Stimulated activated CD8-positive, alpha-beta memory T cell treated with anti-CD3 and anti-CD28 coated beads, Interleukin-4, amount 100 ng/mL, for 4 hours (primary cell): ENCODE measurements around the gene TTLL11.

Source experiments
- DNase-seq, 2 donors: peaks; one replicate each; pipeline ENCODE4 v3.0.0-alpha.2; 2020; ENCODE audit warnings: low read depth in 2 of 2, low spot score in 1 of 2

TTLL11 gene

GRCh38 chr9:121818841-121819427, 274.2 kb downstream of the TTLL11 start:
- no peak for DNase-seq

DNA sequence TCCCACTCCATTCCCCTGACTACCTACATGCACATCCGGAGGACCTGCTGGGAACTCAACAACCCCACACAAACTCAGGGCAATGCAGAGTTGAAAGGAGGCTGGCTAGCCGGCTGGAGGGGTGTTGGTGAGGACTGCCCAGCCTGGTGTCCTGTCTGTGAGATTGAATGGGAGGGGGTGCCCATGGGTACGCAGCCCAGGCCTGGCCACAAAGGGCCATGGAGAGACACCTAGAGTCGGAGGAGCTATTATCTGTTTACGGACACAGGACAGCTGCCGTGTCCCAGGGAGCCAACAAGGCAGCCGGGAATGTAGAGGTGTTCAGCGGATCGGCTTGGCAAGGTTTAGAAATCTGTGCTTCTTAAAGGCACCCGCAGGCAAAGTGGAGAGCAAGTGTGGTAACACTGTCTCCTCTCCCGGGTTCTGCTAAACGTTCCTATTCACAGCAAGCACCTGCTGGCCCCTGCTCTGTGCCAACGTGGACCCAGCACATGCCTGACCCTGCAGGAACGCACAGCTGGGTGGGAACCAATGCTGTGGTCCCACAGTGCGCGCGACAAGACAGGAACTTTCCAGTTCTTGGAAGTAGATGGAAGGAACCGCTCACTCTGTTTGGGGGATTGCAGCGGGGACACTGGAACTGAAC, 275.0 kb downstream of the TTLL11 start:
- no peak for DNase-seq

DNA sequence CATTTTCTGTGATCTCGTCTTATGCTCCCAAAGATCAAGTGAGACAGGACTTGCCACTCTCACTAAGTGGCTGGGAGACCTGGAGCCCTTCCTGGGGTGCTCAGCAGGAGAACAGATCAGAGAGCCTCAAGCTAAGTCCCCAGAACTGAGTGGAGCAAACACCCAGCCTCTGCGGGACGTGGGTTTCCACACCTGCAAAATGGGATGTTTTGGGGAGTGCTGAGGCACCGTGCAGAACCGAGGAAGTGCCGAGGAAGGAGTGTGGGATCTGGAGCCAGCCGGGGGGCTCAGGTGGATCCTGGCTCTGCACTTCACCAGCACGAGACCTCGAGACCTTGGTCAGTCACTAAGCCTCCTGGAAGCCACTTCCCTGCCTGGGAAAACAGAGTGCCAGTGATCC, 275.6 kb downstream of the TTLL11 start:
- no peak for DNase-seq

GRCh38 chr9:121816845-121817450, 276.2 kb downstream of the TTLL11 start:
- no peak for DNase-seq

DNA sequence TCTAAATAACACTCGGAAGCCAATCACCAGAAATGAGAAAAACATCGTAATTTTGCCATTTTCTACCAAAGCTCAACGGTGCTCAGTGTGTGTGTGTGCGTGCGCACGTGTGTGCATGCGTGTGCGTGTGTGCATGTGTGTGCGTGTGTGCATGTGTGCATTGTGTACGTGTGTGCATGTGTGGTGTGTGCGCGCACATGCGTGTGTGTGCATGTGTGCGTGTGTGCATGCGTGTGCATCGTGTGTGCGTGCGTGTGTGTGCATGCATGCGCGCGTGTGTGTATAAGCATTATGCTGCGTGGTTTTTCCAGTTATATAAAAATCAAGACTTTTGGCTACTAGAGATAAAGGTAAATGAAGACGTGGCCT, 276.7 kb downstream of the TTLL11 start:
- no peak for DNase-seq

GRCh38 chr9:121815546-121816448, 277.3 kb downstream of the TTLL11 start:
- DNase-seq = no peak

DNA sequence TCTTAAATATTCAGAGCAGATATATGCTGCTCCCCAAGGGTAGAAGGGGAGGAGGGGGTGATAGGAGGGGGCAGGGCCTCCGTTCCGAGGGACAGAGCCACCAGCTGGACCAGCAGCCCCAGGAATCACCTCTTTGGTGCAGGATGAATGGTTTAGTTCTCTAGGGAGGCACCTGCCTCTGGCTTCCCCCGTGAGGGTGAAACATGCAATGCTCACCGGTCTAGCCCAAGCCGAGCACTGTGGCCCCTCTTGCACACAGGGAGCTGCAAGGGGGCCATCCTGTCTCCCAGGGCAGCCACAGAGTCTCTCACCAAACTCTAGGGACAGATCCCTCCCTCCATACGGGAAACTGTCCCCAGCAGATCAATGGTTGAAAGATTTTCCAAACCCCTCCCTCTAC, 278.0 kb downstream of the TTLL11 start:
- no peak for DNase-seq

- no peak for DNase-seq
These were observed 278.5 kb downstream of the TTLL11 start for GRCh38 chr9:121814594-121814993.

GRCh38 chr9:121813519-121814210, 279.4 kb downstream of the TTLL11 start:
- DNase-seq = no peak

GRCh38 chr9:121812159-121812735, 280.9 kb downstream of the TTLL11 start:
- no peak for DNase-seq

GRCh38 chr9:121811751-121812150, 281.4 kb downstream of the TTLL11 start:
- no peak for DNase-seq

DNA sequence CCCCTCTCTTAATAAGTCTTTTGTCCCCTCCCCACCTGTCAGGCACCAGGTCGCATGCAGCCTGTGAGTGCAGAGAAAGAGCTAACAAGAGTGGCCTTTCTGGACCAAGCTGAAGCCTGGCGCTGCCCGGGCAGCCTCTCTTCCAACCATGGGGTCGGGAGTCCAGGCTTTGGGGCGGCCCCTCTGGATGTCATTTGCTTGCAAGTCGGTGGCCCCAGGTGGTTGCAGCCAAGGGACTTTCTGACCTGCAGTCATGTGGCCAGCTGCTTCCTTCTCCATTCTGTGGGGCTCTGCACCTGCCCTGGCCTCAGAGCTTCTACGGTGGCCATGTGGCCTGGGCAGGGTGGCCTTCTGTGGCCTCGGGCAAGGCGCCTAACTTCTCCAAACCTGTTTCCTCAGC, 282.0 kb downstream of the TTLL11 start:
- no peak for DNase-seq

- no peak for DNase-seq
These were observed 282.6 kb downstream of the TTLL11 start for GRCh38 chr9:121810489-121810888.

DNA sequence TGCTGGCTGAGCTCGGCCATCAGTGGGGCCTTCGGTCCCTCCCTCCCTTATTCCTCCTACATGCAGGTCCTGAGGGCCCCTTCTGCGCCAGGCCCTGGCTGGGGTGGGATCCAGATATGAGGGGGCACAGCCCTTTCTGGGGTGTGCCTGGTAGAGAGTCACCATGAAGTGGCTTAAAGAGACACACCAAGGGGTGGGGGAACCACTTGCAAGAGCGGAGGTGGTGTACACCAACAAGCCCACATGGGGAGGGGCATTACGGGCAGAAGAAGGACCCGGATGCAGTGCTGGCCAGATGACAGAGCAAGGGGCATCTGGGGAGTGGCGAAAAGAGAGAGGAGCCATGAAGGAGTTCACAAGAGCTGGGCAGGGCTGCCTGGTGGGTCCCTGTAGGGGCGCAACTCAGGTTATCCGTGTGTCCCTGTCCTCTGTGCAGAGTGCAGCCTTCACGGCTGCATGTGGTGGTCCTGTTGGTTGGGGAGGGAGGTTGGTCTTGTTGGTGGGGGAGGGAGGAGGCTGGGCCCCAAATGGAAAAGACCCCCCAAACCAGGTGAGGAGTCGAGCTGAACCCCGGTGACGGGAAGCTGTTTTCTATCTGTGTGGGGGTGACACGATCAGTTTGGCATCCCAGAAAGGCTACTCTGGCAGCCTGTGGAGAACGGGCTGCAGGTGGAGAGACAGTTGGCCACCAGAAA, 283.6 kb downstream of the TTLL11 start:
- DNase-seq = no peak

GRCh38 chr9:121808781-121809180, 284.3 kb downstream of the TTLL11 start:
- DNase-seq = no peak

- DNase-seq = no peak
These were observed 285.3 kb downstream of the TTLL11 start for GRCh38 chr9:121807823-121808278.

DNA sequence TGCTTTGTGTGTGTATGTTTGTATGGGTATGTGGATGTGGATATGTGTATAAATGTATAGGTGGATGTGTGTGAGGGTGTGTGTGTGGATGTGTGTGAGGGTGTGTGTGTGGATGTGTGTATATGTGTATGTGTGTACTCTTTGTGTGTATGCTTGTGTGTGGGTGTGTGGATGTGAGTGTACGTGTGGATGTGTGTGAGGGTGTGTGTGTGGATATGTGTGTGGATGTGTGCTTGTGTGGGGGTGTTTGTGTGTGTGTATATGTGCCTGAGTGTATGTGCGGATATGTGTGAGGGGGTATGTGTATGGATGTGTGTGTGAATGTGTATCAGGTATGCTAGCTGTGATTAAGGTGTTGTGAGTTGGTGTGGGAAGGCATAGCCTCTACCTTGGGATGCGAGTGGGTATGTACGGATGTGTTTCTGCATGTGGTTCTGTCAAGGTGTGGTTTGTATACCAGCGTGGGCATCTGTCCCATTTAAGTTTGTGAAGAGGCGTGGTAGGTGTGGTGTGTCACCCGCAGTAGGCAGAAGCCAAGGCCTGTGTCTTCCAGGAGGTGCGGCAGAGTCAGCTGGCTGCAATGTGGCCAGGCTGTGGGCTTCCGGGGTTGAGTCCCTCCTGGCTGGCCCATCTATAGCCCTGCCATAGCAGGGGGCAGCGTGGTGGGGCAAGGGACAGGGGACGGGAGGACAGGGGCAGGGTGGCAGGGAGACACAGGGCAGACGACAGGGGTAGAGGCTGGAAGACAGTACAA, 285.9 kb downstream of the TTLL11 start:
- no peak for DNase-seq

DNA sequence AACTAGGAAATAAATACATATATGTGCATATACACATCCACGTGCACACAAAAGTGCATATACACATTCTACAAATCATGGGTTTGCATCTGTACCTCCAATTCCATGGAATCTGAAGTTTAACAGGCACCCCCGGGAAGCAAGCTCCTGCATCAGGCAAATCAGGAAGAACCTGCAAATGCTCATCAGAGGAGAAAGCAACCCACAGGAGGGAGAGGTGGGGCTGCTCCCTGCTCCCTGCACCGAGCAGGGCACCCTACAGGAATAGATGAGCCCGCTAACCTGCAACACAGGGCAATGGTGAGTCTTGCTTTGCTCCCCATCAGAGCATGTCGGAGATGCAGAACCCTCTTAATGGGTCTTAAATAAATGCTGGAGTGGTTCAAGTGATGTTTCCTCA, 290.4 kb downstream of the TTLL11 start:
- no peak for DNase-seq

DNA sequence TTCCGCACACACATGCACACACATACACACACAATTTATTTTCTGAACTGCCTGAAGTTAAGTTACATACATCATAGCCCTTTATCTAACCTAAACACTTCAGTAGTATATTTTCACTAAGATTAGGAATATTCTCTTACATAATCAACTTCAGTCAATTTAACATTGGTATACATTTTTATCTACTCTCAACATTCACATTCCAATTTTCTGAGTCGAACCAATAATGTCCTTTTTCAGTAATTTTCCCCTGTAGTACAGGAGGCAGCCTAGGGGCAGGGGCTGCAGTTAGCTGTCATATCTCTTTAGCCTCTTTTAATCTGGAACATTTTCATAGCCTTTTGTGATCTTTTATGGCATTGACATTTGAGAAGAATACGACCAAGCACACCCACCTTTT, 291.5 kb downstream of the TTLL11 start:
- no peak for DNase-seq
